Cortex of kidney (tissue), 1 donor: ENCODE data around the gene RIMKLB.

Experiments used
- DNase-seq: peaks from one replicate; lab custom pipeline; 2025; lab: John Stamatoyannopoulos, UW

The RIMKLB gene, protein sequence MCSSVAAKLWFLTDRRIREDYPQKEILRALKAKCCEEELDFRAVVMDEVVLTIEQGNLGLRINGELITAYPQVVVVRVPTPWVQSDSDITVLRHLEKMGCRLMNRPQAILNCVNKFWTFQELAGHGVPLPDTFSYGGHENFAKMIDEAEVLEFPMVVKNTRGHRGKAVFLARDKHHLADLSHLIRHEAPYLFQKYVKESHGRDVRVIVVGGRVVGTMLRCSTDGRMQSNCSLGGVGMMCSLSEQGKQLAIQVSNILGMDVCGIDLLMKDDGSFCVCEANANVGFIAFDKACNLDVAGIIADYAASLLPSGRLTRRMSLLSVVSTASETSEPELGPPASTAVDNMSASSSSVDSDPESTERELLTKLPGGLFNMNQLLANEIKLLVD

DNA sequence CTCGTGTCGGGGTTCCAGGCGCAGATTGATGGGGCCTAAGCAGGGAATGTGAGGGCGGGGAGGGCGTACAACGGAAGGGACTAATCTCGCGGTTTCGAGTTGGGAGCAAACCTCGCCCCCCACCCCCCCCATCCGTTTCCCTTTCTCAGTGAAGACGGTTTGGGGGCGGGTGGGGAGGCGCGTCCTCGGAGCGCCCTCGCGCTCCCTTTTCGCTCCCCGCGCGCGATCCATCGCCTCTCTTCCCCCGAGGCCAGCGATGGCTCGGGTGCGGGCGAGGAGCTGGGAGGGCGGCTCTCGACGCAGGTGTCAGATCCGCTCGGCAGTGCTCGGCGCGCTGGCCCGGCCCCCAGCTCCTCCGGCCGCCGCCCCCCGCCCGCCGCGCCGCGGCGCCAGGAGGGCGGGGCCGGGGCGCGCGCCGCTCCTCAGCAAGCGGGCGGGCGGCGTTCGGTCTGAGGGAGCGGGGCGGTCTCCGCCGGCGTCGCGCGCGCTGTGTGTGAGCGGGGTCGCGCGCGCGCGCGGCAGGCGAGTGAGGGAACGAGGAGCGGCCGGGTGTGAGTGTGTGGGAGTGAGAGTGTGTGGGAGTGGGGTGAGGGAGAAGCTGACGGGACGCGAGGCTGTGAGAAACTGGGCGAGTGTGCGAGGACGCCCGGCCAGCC lies at the start of gene RIMKLB:
Gene RIMKLB, plus strand, starts transcription at position 516 of the 656 bp plus-strand sequence. CDS start 15,876 bp downstream, outside the sequence.
- no peak for DNase-seq

DNA sequence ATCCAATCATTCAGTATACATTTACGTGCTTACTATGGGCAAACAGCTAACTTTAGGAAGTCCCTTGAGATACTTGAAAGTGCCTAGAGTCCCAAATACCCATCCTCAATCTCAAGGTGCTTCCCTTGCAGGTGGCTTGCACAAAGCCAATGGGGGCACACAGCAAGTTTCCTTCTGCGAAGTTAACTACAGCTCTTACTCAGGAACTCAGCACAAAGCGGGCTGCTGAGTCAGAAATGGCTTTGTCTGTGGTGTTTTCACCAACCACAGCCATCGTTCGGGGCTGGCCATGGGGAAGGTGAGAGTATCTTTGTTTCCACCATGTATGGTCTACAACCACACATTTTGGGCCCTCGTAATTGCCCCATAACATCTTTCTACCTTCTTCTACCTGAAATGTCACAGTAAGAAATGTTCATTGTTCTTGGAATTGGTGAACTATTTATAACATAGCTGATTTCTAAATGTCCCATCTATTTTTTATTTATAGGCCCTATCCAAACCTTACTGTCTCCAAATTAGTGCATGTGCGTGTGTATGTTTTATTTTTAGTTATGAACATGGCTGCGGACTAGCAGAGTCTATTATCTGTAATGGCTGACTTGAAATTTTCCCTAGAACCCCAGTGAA lies 49.1 kb upstream of the RIMKLB start:
- no peak for DNase-seq

DNA sequence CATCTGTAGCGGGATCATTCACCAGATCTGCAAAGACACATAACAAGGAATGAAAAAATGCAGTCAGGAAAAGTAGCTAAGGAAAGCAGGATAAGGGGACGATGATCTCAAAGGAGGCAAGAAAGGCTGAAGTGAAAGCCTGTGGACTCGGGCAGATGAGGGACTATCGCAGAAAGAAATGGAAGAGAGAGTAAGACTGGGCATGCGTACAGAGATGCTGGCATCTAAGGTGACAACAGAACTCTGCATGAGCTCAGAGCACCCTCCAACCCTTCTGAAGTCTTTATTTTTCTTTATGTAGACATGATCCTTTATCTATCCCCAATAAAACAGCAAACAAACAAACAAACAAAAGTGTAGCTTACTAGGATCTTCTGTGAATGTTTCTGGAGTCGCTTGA lies 42.4 kb upstream of the RIMKLB start:
- no peak for DNase-seq

DNA sequence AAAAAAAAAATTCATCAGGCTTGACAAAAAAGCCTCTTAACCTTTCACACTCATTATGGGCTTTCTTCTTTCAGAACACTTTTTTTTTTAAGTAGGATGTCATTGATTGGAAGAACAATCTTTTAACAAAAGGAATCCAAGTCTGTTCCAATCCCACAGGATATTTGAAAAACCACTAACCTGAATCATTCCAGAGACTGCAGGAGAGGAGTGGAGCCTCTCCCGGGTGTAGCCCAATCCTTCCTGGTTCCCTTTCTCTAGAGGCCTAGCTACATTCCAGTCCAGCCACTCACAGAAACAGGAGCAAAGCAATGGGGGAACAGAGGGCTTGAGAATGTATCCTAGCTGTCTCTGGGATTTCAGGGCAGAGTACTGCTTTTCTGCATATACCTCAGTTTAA lies 39.4 kb upstream of the RIMKLB start:
- DNase-seq: no peak

DNA sequence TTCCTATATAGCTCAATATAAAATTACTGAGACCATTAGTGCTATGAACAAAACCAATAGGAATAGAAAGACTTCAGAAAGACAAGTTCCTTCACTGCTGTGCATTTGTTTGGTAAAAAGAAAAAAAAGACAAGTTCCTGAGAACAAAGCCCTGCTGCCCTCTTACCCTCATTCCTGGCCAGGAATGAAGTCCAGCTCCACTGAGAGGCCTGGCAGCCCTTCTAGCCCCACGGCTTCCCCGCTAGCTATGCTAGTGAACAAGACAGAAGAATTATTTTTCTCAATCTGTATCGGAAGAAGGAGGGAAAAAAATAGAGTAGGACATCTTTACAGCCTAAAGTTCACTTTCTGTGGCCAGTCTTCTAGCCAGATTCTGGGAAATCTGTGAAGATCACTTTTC lies 36.8 kb upstream of the RIMKLB start:
- no peak for DNase-seq

DNA sequence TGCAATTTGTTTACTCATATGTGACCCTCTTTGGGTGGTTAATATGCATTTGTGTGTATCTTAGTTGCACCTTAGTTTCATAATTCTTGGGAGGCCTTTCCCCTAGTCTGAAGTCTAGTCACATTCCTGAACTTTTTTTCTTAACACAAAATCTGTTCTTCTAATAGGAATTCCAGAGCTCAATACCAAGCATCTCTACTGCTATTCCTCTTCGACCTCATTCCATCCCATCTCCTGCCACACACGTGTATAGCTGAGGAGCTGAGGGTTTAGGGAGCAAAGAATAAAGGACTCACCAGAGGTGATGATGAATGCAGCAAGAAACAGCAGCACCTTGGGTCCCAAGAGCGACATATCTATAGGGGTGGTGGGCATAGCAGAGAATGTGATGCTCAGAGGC lies 36.0 kb upstream of the RIMKLB start:
- DNase-seq: no peak

DNA sequence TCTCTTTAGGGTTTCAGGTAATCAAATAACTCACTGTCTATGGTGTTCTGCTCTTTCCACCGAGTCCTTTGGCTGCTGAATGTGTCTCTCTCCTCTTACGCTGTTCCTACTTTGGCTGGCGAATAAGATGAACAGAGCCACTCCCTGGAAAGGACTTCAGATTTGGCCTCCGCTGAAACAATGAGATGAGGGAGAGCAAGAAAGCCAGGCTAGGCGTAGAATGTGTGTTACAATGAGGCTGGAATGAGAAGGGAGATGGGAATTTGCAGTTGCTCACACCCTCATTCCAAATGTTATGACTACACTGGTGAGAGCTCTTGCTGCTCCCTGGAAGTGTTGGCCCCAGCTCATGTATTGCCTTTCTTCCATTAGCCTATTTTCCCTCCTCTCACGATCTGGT lies 35.2 kb upstream of the RIMKLB start, which contains the start of gene MFAP5:
Gene MFAP5, minus strand, starts transcription at position 234 of the 400 bp plus-strand sequence. CDS start 722 bp downstream, outside the sequence.
- no peak for DNase-seq

DNA sequence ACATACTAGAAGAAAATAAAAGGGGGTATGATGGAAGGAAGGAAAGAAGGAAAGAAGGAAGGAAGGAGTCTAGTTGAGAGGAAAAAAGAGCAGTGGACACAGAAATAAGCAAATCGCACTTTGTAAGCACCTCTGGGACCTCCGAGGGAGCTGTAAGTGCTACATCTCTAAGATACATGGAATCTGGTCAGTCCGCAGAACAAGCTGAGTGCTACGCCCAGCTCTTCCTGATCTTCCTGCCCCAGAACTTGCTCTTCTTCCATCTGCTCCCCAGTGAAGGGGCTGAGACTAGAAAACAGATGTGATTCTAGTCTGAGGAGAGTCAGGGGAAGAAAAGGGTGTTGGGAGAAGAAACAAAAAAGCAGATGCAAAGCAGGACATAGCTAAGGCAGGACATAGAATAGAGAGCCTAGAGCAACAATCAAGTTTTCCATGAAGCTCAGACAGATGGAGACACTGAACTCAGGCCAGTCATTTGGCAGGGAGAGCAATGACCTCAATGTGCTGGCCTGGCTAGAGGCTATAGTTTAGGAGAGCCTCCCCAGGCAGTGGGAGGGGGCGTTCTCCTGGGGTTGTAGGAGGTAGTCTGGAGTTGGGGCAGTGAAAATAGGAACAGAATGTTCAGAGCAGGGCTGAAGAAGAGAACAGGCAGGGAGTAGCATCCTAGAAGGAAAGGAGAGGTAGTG lies 33.4 kb upstream of the RIMKLB start:
- no peak for DNase-seq

DNA sequence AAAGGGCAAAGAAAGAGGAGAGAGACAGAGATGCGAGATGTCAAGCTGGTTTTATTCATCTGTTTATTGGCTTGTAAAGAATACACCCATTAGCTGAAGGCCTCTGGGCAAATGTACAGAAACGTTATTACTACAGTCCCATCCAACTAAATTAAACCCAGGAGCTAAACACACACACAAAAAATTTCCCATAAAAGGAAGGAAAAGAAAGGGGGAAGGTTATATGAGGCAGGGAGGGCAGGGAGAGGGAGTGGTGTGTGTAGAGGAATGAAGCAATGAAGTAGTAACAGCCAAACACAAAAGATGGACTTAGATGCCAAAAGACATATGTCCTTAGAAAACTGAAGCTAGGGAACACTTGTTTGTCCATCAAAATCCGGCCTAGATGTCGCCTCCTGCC lies 32.0 kb upstream of the RIMKLB start:
- no peak for DNase-seq

DNA sequence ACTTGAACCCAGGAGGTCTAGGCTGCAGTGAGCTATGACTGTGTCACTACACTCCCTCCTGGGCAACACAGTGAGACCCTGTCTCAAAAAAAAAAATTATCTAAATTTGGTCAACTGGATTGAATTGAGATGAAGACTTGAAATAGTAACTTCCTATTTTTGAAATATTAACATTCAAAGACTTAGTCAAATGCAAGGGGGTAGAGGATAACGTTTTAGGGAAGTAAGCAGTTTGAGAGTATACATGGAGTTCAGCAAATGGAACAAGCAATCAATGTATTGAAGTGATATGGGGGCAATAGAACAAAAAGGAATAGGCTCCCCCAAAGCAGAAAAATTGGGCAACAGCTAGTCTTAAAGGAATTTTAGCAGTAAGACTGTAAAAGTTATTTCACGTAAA lies 30.5 kb upstream of the RIMKLB start:
- no peak for DNase-seq

DNA sequence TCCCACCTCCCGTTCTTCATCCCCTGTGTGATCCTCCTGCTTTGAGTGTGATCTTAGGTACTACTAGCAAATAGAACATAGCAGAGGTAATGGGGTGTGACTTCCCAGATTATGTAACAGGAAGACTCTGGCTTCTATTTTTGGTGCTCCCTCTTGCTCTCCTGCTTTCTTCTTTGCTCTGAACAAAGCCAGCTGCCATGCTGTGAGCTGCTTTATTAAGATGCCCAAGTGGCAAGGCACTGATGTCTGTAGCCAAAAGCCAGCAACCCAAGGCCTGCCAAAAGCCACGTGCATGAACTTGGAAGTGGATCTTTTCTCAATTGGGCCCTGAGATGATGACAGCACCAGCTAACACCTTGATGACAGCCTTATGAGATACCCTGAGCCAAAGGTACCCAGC lies 29.4 kb upstream of the RIMKLB start:
- no peak for DNase-seq

DNA sequence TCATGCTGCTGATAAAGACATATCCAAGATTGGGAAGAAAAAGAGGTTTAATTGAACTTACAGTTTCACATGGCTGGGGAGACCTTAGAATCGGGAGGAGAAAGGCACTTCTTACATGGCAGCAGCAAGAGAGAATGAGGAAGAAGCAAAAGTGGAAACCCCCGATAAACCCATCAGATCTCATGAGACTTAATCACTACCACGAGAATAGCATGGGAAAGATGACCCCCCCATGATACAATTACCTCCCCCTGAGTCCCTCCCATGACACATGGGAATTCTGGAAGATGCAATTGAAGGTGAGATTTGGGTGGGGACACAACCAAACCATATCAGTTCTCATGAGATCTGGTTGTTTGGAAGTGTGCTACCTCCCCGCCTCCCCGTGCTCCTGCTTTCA lies 25.4 kb upstream of the RIMKLB start:
- no peak for DNase-seq

DNA sequence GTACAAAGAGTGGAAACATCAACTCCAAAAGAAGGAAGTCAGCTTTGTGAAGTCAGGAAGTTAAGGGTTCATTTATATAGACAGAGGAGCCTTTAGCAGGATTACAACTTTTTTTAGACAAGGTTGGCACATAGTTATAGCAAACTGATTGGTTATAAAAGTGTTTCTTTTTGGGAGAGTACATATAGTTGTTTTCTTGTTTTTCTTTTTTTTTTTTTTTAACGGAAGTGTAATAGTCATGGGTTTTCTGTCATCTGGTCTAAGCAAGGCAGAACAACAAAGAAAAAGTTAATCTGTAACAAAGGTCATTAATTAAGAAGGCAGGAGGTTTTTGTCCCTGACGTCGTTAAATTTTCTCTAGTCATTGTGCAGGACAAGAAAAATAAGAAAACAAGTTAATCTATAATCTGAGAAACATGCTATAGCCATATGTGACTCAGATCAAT lies 22.2 kb upstream of the RIMKLB start:
- no peak for DNase-seq

DNA sequence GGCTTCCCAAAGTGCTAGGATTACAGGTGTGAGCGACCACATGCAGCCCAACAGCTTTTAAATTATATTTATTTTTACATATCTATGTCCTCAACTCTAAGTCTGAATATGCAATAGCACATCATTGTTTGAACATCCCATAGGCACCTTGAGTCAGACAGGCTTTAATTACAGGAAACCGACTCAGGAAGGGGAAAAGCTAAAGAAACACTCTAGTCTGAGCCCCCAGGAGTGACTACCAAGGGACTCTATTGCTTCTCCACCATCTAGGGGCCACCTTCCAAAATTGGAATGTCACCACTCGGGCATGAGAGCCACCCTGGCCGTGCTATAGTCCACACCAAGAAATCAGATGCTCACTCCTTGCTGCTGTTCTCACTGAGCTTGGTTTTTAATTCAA lies 21.1 kb upstream of the RIMKLB start:
- no peak for DNase-seq

DNA sequence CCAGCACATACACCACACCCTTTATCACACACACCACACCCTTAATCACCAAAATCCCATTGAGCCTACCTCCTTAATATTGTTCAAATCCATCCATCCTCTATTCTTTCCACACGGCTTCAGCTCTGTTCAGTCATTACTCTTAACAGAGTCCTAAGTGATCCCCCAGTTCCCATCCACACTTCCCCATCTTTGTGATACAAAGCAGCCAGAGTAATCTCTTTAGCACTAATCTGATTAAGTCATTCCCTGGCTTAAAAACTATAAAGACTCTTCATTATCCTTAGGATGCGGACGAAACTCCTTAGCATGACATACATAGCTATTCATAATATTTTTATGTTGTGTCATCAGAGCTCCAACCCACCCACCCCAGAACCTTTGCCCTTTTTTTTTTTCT lies 20.4 kb upstream of the RIMKLB start:
- DNase-seq: no peak

DNA sequence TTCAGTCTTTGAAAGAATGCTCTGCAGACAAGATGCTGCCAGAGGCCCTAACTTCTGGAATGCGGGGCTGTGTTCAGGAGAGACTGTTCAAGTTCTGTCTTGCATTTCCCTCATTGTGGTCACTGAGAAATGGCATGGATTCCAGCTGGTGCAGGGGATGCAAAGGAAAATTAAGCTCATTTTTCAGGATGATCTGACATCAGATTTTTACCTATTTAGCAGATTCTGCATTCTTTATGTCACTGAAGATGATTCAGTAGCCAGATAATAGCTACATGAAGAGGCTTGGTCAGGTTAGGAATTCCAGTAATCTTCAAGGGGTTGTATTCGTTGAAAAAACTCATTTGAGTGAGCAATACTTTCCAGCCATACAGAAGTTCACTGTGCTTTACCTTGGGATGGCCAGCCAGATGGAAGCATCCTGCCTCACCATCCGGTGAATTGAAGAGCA lies 19.1 kb upstream of the RIMKLB start:
- DNase-seq: no peak

DNA sequence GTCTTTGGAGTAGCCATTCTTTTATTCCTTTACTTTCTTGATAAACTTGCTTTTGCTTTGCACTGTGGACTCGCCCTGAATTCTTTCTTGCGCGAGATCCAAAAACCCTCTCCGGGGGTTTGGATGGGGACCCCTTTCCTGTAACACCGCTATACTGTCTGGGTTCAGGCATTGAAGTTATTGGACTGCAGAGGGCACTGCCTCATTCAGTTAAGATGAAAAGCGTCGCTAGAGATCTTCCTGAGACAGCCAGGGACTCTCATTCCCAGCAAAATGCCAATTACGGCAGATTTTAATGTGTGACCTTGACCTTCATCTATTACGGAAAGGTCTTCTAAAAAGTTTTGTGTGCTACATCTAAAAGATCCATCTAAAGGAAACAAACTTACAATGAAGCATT lies 17.3 kb upstream of the RIMKLB start:
- no peak for DNase-seq

DNA sequence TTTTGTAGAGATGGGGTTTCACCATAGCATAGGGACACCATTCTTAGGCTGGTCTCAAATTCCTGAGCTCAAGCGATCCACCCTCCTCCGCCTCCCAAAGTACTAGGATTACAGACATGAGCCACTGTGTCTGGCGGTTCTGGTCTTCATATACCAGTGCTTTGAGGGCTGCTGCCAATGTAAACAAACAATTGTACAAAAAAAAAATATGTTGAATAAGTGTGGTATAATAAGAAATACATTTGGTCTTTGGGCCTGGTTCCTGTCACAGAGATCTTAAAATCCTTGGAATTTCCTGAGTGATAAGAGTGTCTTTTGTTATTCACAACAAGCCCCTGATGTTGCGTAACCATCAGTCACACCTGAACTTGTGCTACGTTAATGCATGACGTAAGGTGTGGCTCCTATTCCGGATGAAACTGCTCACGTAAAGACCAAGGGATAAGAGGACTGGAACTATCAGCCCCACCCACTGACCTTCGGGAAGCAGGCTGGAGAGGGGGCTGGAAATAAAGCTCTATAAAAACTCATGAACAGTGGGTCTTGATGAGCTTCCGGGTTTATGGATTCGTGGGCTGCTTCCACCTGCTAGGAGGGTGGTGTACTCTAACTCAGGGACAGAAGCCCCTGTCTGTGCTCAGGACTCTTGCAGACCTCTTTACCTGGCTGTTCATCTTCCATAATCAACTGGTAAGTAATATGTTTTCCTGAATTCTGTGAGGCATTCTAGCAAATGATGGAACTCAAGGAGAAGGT lies 16.5 kb upstream of the RIMKLB start:
- DNase-seq: no peak

DNA sequence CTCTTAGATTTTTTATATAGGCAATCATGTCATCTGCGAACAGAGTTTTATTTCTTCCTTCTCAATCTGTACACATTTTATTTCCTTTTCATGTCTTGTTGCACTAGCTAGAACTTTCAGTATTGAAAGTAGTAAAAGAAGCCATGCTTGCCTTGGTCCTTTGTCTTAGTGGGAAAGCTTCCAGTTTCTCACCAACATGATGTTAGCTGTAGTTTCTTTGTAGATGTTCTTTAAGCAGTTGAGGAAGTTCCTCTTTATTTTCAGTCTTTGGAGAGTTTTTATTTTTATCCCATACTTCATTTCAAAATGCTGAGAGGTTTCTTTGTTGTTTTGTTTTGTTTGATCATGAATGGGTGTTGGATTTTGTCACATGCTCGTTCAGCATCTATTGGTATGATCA lies 12.7 kb upstream of the RIMKLB start:
- DNase-seq: no peak

DNA sequence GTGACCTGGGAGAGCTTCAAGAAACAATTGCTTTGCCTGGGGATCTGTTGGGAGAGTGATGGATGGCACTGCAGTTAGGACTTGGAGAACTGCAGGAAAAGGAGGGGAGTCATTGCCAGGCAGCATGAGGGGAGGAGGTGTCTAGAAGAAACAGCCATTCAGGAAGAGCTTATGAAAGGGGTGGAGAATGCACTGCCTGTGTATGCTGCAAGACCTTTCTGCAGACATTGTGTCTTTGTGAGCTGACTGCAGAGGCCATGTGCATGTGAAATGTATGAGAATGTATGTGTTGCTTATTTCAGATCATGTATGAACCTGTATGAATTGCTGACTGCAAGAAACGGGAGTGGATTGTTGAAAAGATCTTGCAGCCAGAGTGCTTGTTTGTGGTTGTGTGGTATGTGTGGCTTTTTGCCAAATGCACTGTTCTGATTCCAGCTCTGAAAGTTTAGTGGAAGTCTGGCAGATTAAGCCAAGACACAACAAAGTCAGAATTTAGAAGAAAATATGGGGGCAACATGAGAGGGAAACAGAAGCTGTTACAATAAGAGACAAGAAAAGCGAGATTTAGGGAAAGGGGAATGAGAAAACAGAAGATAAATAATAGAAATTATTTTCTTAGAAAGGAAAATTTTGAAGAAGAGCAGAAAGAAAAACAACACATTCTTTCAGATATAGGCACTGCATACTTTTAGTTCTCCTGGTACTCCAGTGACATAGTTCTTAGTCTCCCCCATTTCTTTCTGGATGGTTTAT lies 9.8 kb upstream of the RIMKLB start:
- DNase-seq: no peak

DNA sequence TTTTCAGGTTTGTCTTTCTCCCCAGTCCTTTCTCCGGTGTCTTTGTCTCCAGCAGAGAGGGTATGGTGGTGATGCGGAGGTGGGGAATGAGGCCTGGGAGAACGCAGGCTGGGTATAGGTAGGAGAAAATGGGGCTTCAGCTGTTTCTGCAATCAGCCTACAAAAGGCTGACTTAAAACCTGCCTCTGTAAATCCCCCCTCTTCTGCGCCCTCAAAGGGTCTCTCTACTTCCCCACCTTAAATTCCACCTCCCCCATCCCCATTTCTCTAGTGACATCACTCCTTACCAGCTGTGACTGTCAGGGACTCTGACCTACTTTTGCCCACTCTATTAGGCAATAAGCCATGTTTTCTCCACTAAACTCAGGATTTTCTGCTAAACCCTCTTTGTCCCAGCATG lies 8.1 kb upstream of the RIMKLB start:
- DNase-seq: no peak
